ENCODE data around the gene CHM. TPM values are rescaled to one million over a fixed set of nuclear protein-coding genes. Genes with fewer than 3 reads are reported as not detected.
"Not testable (repeated sequence)": the region's sequence is repeated elsewhere in the genome, so short reads cannot be mapped to it uniquely, and the experiment has no call there.

Gene CHM
- total and polyA plus RNA-seq, 12 donors = 5.9 to 16.7 (median 12.5) TPM

DNA sequence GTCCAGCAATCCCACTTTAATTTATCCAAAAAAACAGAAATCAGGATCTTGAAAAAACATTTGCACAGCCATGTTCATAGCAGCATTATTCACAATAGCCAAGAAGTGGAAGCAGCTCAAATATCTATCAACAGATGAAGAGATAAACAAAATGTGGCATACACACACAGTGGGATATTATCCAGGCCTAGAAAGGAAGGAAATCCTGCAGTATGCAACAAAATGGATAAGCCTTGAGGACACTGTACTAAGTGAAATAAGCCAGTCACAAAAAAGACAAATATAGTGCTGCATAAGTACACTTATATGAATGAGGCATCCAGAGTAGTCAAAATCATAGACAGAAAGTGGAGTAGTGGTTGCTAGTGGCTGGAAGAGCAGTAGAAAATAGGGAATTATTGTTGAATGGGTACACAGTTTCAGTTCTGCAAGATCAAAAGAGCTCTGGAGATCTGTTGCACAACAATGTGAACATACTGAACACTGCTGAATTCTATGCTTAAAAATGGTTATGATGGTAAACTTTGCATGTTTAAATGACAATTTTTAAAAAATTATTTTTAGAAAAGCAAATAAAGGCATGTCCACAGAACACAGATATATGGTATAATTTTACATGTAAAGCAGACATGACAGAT, 25.6 kb downstream of the CHM start:
- DNase-seq = no peak
- TF ChIP-seq, protein P1, sequence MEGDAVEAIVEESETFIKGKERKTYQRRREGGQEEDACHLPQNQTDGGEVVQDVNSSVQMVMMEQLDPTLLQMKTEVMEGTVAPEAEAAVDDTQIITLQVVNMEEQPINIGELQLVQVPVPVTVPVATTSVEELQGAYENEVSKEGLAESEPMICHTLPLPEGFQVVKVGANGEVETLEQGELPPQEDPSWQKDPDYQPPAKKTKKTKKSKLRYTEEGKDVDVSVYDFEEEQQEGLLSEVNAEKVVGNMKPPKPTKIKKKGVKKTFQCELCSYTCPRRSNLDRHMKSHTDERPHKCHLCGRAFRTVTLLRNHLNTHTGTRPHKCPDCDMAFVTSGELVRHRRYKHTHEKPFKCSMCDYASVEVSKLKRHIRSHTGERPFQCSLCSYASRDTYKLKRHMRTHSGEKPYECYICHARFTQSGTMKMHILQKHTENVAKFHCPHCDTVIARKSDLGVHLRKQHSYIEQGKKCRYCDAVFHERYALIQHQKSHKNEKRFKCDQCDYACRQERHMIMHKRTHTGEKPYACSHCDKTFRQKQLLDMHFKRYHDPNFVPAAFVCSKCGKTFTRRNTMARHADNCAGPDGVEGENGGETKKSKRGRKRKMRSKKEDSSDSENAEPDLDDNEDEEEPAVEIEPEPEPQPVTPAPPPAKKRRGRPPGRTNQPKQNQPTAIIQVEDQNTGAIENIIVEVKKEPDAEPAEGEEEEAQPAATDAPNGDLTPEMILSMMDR (IDR thresholded peaks at IDR 0.05) = no peak
- H3K9me3 ChIP-seq = no peaks in the 10 kb centered on the region
- ATAC-seq = no peak
- no peak overlapping the region for H3K27ac ChIP-seq
- H3K4me3 ChIP-seq = no peak overlapping the region
- H3K27me3 ChIP-seq = no peaks in the 10 kb centered on the region
- peaks cover 0 to 24% (median 0%) of the 10 kb centered on the region in 9 donors for H3K36me3 ChIP-seq
- H3K4me1 ChIP-seq = peaks cover 0 to 14% (median 0%) of the 10 kb centered on the region in 9 donors
- intact Hi-C loops (cut with DNase I) = no loop called here

DNA sequence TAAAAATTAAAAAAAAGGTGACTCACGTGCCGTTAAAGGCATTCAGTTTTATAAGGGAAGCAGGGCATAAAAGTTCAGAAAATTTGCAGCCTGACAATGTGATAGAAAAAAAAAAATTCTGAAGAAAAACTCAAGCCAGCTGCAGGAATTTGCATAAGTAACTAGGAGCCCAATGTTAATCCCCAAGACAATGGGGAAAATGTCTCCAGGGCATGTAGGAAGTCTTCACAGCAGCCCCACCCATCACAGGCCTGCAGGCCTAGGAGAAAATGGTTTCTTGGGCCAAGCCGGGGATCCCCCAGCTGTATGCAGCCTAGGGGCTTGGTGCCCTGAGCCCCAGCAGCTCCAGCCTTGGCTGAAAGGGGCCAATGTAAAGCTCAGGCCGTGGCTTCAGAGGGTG, 31.2 kb downstream of the CHM start:
- Histone ChIP-seq H3K36me3 (no peaks in the 10 kb centered on the region), H3K4me3 (no peak overlapping the region), H3K27me3 (no peaks in the 10 kb centered on the region), H3K9me3 (no peaks in the 10 kb centered on the region), H3K27ac (no peak overlapping the region), H3K4me1 (peaks cover 0 to 3% (median 0%) of the 10 kb centered on the region in 9 donors)
- DNase-seq (no peak), ATAC-seq (no peak)
- TF ChIP-seq, protein P1 (IDR thresholded peaks at IDR 0.05) = no peak
- 89 to 97% methylated on average over 4 of the region's 4 CpGs for WGBS, 2 donors
- intact Hi-C loops (cut with DNase I) = no loop called here

DNA sequence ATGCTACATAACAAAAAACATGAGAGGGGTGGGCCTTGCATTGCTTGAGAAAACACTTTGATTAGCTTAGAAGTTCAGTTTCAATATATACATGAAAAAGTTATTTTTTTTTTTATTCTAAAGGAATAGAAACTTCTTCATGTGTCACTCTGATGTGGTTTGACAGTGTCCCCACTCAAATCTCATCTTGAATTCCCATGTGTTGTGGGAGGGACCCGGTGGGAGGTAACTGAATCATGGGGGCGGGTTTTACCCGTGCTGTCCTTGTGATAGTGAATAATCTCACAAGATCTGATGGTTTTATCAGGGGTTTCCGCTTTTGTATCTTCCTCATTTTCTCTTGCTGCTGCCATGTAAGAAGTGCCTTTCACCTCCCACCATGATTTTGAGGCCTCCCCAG, 32.4 kb downstream of the CHM start:
- intact Hi-C loops (cut with DNase I); ATAC-seq; H3K4me3 ChIP-seq; H3K36me3 ChIP-seq; H3K9me3 ChIP-seq; DNase-seq; H3K4me1 ChIP-seq; H3K27ac ChIP-seq; H3K27me3 ChIP-seq: not testable (repeated sequence)
- WGBS, 2 donors = 90% methylated on average over 4 of the region's 4 CpGs

DNA sequence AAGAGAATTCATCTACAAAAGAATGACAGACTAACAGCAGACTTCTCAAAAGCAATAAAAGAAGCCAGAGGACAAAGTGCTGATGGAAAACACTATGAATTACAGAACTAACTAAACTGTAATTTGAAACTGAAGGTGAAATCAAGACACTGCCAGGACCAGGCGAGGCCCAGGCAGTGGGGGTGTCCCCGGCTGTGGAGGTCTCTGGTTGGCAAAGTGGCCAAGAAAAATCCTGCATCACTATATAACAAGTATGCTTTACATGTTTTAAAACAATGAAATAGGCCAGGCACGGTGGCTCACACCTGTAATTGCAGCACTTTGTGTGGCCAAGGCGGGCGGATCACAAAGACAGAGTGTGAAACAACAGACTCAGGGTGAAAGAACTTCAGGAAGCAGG, 32.9 kb downstream of the CHM start:
- ATAC-seq (no peak), DNase-seq (no peak)
- Histone ChIP-seq H3K9me3 (peaks cover 0 to 4% (median 0%) of the 10 kb centered on the region in 11 donors), H3K4me1 (no peaks in the 10 kb centered on the region), H3K27ac (no peak overlapping the region), H3K36me3 (no peaks in the 10 kb centered on the region), H3K27me3 (no peaks in the 10 kb centered on the region), H3K4me3 (no peak overlapping the region)
- TF ChIP-seq, protein P1 (IDR thresholded peaks at IDR 0.05) = no peak
- WGBS, 2 donors = 81 to 85% methylated on average over 5 of the region's 5 CpGs
- intact Hi-C loops (cut with DNase I) = no loop called here

DNA sequence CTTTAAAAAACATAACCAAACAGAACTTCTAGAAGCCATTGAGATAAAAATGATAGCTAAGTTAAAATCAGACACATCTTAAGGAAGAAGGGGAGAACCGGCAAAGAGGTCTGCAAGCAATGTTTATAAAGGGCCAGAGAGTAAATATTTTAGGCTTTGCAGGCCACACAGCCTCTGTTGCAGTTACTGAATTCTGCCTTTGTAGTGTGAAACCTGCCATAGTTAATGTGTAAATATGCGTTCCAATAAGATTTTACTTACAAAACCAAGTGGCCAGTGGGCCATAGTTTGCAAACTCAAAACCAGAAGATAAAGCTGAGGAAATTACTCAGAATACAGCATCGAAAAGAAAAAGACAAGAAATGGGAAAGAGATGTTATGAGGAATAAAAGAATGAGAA, 33.6 kb downstream of the CHM start:
- intact Hi-C loops (cut with DNase I) = no loop called here
- no peak for ATAC-seq
- Histone ChIP-seq H3K27me3 (no peaks in the 10 kb centered on the region), H3K4me3 (no peak overlapping the region), H3K27ac (no peak overlapping the region), H3K9me3 (peaks cover 0 to 4% (median 0%) of the 10 kb centered on the region in 11 donors), H3K4me1 (no peaks in the 10 kb centered on the region), H3K36me3 (no peaks in the 10 kb centered on the region)
- WGBS, 2 donors = 82 to 92% methylated on average over 3 of the region's 3 CpGs
- DNase-seq = no peak
- TF ChIP-seq, protein P1 (IDR thresholded peaks at IDR 0.05) = no peak

Measured in heart right ventricle (tissue), 16 donors.